Fibroblast of villous mesenchyme (primary cell): ENCODE results near the gene INSRR. TPM values are rescaled to one million over a fixed set of nuclear protein-coding genes. Genes with fewer than 3 reads are reported as not detected.

Experiments
- DNase-seq: peaks from one replicate; pipeline ENCODE4 v3.0.0-alpha.2; 2010; ENCODE audit warnings: low read depth
- H3K4me3 ChIP-seq: 2 replicates; pipeline ENCODE4 v1.5.1; 2011; ENCODE audit warnings: low read depth, mild to moderate bottlenecking, low read length
- total RNA-seq: library from RNA; depleted of rRNA; stranded (reverse); fragments of >200 nt; gene quantifications from 2 replicates; pipeline ENCODE4 v1.2.3, GENCODE V29; 2012
- TF ChIP-seq, protein P1 (sequence below): IDR thresholded peaks from 2 replicates; pipeline ENCODE4 v1.5.1; 2012; ENCODE audit warnings: low read depth, mild to moderate bottlenecking, low read length; ENCODE audit not compliant: insufficient read depth

Gene INSRR
- total RNA-seq, 1 donor, result not detected

DNA sequence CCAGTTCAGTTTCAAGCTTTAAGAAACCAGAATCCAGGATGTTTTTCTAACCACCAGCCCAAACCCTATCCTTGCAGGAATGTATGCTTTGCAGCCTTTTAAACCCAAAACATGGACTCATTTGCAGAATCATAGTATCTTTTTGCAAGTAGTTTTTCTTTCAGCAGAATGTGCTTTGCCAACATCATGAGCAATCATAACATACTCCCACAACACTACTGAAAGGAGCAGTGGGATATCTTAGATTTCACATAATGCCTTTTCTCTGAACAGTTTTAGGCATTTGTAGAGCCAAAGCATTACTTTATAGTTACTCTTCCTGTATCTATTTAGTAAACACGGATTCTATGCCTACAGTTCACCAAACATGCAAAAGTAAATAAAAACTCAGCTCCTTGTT, 32.3 kb downstream of the INSRR start:
- TF ChIP-seq, protein P1, sequence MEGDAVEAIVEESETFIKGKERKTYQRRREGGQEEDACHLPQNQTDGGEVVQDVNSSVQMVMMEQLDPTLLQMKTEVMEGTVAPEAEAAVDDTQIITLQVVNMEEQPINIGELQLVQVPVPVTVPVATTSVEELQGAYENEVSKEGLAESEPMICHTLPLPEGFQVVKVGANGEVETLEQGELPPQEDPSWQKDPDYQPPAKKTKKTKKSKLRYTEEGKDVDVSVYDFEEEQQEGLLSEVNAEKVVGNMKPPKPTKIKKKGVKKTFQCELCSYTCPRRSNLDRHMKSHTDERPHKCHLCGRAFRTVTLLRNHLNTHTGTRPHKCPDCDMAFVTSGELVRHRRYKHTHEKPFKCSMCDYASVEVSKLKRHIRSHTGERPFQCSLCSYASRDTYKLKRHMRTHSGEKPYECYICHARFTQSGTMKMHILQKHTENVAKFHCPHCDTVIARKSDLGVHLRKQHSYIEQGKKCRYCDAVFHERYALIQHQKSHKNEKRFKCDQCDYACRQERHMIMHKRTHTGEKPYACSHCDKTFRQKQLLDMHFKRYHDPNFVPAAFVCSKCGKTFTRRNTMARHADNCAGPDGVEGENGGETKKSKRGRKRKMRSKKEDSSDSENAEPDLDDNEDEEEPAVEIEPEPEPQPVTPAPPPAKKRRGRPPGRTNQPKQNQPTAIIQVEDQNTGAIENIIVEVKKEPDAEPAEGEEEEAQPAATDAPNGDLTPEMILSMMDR, result no peak
- H3K4me3 ChIP-seq, result no peak overlapping the region
- peak; percentile 58 for DNase-seq

DNA sequence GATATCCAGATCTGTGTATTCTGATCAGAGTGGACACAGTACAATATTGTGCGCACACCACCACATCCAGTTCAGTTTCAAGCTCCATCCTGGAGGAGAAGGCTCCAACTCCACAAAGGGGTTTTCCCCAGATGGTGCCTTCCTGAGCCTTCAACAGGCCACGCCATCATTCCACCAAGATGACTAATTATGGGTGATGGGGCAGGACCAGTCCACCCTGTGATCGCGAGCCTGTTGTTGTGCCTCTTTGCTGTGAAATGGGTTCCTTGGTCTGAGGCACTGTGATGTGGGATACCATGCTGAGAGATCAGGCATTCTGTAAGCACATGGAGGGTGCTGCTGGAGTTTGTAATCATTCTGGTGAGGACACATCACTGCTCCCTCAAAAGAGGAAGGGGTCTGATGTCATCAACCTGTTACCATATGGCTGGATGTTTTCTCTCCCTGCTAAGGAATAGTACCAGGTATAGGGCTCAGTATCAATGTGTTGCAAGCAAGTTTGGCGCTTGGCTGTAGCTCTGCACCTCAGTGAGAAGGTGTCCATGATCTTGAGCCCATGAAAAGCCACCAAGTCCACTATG, 35.6 kb downstream of the INSRR start:
- TF ChIP-seq, protein P1, result no peak
- no peak overlapping the region for H3K4me3 ChIP-seq
- no peak for DNase-seq

DNA sequence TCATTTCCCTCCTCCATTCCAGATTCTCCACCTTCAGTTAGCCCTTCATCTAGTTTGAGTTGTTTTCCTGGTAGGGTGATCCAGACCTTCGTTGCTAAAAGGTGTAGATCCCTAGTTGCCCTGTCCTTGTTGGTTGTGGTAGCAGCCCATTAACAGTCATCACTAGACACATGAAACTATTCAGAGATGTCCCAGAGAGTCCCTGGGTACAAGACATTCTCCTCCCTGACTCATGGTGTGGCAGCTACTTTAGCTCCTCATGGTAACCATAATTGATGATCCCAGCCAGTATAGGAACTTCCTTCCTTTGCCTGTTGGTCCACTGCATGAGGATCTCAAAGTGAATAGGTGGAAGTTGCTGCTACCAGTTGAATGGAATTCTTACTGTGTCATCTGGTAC, 36.2 kb downstream of the INSRR start:
- no peak overlapping the region for H3K4me3 ChIP-seq
- DNase-seq, result no peak
- TF ChIP-seq, protein P1, result no peak

DNA sequence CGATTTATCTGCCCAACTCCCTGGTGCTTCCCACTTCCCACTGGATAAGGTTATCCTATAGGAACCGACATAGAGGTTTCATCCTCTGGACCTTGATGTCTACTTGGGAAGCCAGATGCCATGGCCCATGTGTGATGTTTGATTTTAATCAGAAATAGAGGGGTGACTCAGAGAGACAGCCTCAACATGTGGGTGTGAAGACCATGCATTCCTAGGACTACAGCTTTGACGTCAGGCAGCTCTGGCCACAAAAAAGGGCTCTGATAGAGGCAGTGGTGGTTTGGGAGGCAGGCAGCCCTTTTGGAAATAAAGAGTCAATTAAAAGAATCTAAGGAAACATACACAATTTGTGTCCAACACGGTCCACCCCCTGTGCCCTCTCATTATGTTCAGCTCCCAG, 37.1 kb downstream of the INSRR start:
- no peak overlapping the region for H3K4me3 ChIP-seq
- TF ChIP-seq, protein P1, result no peak
- peak; percentile 78 for DNase-seq

DNA sequence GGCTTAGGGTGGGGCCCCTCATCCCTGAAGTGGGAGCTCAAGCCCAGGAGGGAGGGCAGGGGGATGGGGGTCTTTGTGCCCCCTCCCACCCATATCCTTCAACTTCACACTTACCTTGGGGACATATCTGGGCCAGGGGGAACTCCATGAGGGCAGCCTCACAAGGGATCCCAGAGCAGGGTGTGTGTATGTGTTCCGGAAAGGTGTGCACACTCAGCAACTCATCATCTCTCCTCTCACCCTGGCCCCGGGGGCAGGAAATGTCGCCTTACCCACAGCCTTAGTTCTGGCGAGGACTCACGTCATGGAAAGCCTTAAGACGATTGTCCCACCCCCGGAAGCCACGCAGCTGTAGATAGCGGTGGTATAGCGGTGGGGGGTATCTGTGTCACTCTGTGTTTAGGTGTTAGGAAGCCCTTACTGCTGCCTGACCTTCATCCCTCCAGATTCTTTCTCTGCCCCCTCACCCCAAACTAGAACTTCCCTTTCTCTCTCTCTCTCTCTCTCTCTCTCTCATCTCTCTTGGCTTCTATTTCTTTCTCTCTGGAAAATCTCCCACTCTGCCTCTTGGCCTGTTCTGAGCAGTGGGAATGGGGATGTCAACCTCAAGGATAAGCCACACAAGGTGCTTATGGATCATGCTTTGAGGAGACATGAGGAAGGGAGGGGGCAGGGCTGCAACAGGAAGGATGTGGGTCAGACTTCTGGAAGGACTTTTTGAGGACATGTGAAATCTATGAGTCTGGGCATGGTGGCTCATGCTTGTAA, 42.2 kb downstream of the INSRR start, which contains the start of gene SH2D2A:
TSS of gene SH2D2A (minus strand) at position 288 of the 768 bp plus-strand sequence. CDS start at position 148, 140 bp downstream.
- H3K4me3 ChIP-seq, result no peak within 1 kb of the TSS
- DNase-seq, result peak; percentile 47
- TF ChIP-seq, protein P1, result no peak

DNA sequence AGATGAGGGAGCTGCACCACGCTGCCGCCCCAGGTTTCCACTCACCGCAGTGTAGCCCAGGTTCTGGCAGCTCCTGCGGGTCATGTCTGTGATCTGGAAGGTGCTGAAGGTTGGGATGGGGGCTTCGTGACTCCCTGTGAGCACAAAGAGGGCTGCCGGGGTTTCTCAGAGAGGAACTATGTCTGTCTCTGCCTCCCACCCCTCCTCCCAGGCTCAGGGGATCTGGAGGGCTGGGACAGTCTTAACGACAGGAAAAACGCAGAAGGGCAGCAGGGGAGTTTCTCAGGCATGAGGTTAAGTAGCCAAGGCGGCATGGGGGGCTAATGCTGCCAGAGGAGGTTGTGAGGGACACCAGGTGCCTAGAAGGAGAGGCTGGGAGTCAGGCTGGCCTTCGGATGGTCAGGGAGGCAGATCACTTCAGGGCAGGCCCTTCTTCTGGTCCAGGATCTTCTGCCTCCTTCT, 42.9 kb downstream of the INSRR start:
- TF ChIP-seq, protein P1, result no peak
- H3K4me3 ChIP-seq, result no peak overlapping the region
- DNase-seq, result no peak
